ENCODE measurements around the gene CRB3.

CRB3 gene

DNA sequence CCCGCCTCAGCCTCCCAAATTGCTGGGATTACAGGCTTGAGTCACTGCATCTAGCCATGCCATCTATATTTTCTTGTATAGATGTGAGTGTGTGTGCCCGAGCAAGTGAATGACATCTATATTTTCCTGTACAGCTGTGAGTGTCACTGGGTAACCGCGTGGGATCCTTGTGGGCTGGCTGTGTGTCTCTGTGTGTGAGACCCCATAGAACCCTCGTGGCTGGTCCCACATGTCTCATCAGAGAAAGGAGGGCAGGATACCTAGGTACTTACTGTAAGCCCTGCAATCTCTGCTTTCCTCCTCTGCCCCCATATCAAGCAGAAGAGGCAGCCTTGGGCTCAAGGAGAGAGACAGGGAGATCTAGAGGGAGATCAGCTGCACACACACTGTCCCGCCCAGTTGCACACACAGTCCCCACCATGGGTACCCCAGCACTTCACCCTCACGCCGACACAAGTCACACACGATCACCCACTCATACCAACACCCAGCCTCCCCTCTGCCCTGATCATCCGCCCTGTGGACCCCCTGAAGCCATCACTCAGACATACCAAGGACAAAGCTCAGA lies 16.9 kb downstream of the CRB3 start:
- in situ Hi-C loops (cut with HindIII; ENCODE audit: low sequenced_read_pairs), result no loop called here
- DNase-seq (ENCODE audit: low read depth, low spot score), result no peak
- no peak overlapping the region for H3K4me3 ChIP-seq (ENCODE audit: low read depth, low read length)
- TF ChIP-seq, protein P1, sequence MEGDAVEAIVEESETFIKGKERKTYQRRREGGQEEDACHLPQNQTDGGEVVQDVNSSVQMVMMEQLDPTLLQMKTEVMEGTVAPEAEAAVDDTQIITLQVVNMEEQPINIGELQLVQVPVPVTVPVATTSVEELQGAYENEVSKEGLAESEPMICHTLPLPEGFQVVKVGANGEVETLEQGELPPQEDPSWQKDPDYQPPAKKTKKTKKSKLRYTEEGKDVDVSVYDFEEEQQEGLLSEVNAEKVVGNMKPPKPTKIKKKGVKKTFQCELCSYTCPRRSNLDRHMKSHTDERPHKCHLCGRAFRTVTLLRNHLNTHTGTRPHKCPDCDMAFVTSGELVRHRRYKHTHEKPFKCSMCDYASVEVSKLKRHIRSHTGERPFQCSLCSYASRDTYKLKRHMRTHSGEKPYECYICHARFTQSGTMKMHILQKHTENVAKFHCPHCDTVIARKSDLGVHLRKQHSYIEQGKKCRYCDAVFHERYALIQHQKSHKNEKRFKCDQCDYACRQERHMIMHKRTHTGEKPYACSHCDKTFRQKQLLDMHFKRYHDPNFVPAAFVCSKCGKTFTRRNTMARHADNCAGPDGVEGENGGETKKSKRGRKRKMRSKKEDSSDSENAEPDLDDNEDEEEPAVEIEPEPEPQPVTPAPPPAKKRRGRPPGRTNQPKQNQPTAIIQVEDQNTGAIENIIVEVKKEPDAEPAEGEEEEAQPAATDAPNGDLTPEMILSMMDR (IDR thresholded peaks at IDR 0.05; ENCODE audit: low read depth, low read length), result no peak

DNA sequence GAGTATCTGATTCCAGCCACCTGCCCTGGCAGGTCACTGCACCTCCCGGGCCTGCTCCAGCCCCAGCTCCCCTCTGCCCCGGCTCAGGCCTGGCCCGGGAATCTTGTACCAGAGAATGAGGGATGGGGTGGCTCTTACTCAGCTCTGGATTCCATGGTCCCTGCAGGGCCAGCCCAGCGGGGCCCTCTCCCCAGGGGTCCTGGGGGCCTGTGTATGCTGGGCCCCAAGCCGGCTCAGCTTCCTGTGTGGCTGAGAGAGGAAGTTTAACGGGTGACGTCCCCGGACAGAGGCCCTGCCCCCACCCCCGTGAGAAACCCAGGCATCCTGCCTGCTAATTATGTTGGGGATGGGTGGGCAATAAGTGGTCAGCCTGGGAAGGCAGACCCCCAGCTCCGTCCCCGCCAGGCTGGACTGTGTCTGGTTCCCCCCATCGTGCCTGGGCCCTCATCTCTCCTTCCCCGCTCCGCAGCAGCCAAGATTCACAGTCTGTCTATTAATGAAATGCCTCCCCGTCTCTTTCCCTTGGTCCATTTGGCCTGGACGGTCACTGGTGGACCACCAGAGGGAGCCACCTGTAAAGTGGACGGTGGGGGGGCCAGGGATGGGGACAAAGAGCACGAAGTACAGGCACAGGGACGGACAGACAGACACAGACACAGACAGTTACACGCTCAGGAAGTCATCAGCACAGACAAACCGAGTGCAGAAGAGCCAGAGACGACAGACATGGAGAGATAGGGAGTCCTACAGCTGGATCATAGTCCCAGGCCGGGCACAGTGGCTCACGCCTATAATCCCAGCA lies 17.7 kb downstream of the CRB3 start, which contains the start of gene DENND1C:
Gene DENND1C, minus strand, starts transcription at position 247 of the 802 bp plus-strand sequence. Its CDS starts 92 bp downstream, at position 155.
- no peak for DNase-seq (ENCODE audit: low read depth, low spot score)
- in situ Hi-C loops (cut with HindIII; ENCODE audit: low sequenced_read_pairs), result no loop called here
- H3K4me3 ChIP-seq (ENCODE audit: low read depth, low read length), result no peak within 1 kb of the TSS
- TF ChIP-seq, protein P1 (IDR thresholded peaks at IDR 0.05; ENCODE audit: low read depth, low read length), result peak; percentile 58

DNA sequence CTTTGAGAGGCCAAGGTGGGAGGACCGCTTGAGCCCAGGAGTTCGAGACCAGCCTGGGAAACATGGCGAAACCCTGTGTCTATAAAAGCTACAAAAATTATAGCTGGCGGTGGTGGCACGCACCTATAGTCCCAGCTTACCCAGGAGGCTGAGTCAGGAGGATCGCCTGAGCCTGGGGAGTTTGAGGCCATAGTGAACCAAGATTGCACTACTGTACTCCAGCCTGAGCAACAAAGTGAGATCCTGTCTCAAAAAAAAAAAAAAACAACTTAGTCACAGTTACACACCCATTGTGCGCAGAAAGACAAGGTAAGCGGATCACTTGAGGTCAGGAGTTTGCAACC lies 18.2 kb downstream of the CRB3 start:
- in situ Hi-C loops (cut with HindIII; ENCODE audit: low sequenced_read_pairs), result no loop called here
- no peak for DNase-seq (ENCODE audit: low read depth, low spot score)
- H3K4me3 ChIP-seq (ENCODE audit: low read depth, low read length), result no peak overlapping the region
- TF ChIP-seq, protein P1 (IDR thresholded peaks at IDR 0.05; ENCODE audit: low read depth, low read length), result no peak

DNA sequence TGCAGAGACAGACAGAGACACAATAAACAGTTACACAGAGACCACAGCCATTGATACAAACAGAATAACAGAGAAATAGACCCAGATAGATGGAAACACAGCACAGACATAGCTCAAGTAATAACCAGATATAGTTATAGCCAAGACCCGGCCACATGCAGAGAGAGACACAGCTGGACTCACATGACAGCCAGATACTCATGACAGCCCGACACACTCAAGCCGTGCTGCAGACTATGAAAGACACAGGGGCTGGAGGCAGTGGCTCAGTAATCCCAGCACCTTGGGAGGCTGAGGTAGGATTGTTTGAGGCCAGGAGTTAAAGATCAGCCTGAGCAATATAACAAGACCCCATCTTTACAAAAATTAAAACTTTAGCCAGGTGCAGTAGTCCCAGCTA lies 19.2 kb downstream of the CRB3 start:
- TF ChIP-seq, protein P1 (IDR thresholded peaks at IDR 0.05; ENCODE audit: low read depth, low read length), result no peak
- in situ Hi-C loops (cut with HindIII; ENCODE audit: low sequenced_read_pairs), result no loop called here
- H3K4me3 ChIP-seq (ENCODE audit: low read depth, low read length), result no peak overlapping the region
- DNase-seq (ENCODE audit: low read depth, low spot score), result no peak

DNA sequence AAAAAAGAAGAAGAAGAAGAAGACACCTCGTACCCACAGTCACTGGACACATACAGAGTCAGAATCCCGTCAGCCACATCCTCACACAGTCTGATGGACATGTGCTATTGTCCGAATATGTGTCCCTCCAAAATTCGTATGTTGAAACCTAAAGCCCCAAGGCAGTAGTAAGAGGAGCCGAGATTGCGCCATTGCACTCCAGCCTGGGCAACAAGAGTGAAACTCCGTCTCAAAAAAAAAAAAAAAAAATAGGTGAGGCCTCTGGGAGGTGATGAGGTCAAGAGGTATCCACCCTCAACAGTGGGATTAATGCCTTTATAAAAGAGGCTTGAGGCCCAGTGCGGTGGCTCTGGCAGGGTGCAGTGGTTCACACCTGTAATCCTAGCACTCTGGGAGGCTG lies 20.2 kb downstream of the CRB3 start:
- DNase-seq (ENCODE audit: low read depth, low spot score), result no peak
- no peak overlapping the region for H3K4me3 ChIP-seq (ENCODE audit: low read depth, low read length)
- TF ChIP-seq, protein P1 (IDR thresholded peaks at IDR 0.05; ENCODE audit: low read depth, low read length), result no peak
- in situ Hi-C loops (cut with HindIII; ENCODE audit: low sequenced_read_pairs), result no loop called here

DNA sequence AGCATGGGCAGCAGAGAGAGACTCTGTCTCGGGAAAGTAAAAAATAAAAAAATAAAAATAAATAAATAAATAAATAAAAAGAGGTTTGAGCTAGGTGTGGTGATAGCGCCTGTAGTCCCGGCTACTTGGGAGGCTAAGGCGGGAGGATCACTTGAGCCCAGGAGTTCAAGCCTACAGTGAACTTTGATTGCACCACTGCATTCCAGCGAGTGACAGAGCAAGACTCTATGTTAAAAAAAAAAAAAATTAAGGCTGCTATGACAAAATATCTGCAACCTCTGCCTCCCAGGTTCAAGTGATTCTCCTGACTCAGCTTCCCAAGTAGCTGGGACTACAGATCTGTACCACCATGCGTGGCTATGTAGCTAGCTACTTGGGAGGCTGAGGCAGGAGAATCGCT lies 20.8 kb downstream of the CRB3 start:
- TF ChIP-seq, protein P1 (IDR thresholded peaks at IDR 0.05; ENCODE audit: low read depth, low read length), result no peak
- no peak for DNase-seq (ENCODE audit: low read depth, low spot score)
- no peak overlapping the region for H3K4me3 ChIP-seq (ENCODE audit: low read depth, low read length)
- in situ Hi-C loops (cut with HindIII; ENCODE audit: low sequenced_read_pairs), result no loop called here
